Prostate gland (tissue), 2 donors: Measurements from ENCODE around the gene PALD1. TPM values are rescaled to one million over a fixed set of nuclear protein-coding genes. Genes with fewer than 3 reads are reported as not detected.

Experiments
- DNase-seq: peaks from one replicate; pipeline ENCODE4 v3.0.0-alpha.2; 2019; ENCODE audit warnings: low spot score
- H3K27ac ChIP-seq, 2 donors: fragments of 200-600 bp; sonication (generic); 2 replicates each; pipeline ENCODE4 v1.5.1; 2017 to 2019
- H3K27me3 ChIP-seq: fragments of 200-600 bp; sonication (generic); replicated peaks from 2 replicates; pipeline ENCODE4 v1.5.1; 2019; ENCODE audit not compliant: insufficient read depth
- H3K36me3 ChIP-seq, 2 donors: fragments of 200-600 bp; sonication (generic); 1 replicate in 1 of 2; 2 replicates in 1 of 2; pipeline versions ENCODE4 v1.5.1 to v1.8.1; 2017 to 2019
- H3K4me1 ChIP-seq: fragments of 200-600 bp; sonication (generic); replicated peaks from 2 replicates; pipeline ENCODE4 v1.5.1; 2019
- H3K4me3 ChIP-seq, 2 donors: fragments of 200-600 bp; sonication (generic); 2 replicates each; pipeline ENCODE4 v1.5.1; 2017 to 2019
- H3K9me3 ChIP-seq: fragments of 200-600 bp; sonication (generic); 2 replicates; pipeline ENCODE4 v1.5.1; 2017
- POLR2A ChIP-seq: fragments of 450-650 bp; IDR thresholded peaks from one replicate; pipeline ENCODE4 v1.6.1; 2016; ENCODE audit warnings: antibody characterized with exemption, mild to moderate bottlenecking
- POLR2AphosphoS5 ChIP-seq: sonication (generic); formaldehyde crosslinking; IDR thresholded peaks from one replicate; pipeline ENCODE4 v1.6.1; 2017; ENCODE audit warnings: antibody characterized with exemption
- WGBS: methylation state at CpG from one replicate; pipeline ENCODE4 v1.1.5; 2018; 5-methylcytosine and 5-hydroxymethylcytosine counted together
- intact Hi-C: fragments of 100-400 bp; cut with DNase I; formaldehyde crosslinking; loops from one replicate; pipeline ENCODE4 v1.14.2; 2022
- total RNA-seq, 2 donors: library from RNA; depleted of rRNA; stranded (reverse); fragments of >200 nt; gene quantifications; one replicate each; pipeline ENCODE4 v1.1.0, GENCODE V29; 2016
- TF ChIP-seq, protein P1 (sequence below), 4 experiments: fragments of 200-600 bp in 2 of 4; fragments of 450-650 bp in 2 of 4; sonication (generic) in 2 of 4; IDR thresholded peaks; 1 replicate in 3 of 4; 2 replicates in 1 of 4; pipeline ENCODE4 v1.5.1; 2016 to 2019; ENCODE audit warnings: antibody characterized with exemption in 4 of 4, mild to moderate bottlenecking in 2 of 4, moderate library complexity in 2 of 4

The PALD1 gene
- total RNA-seq, 2 donors from 2014 or later: 6.6 to 12.4 TPM

GRCh38 chr10:70596110-70596798, 117.7 kb downstream of the PALD1 start:
- H3K4me3 ChIP-seq: no peak overlapping the region
- H3K36me3 ChIP-seq: no peaks in the 10 kb centered on the region
- no peak overlapping the region for H3K27ac ChIP-seq
- intact Hi-C loops: no loop called here
- no peak for DNase-seq
- no peaks in the 10 kb centered on the region for H3K4me1 ChIP-seq
- no peaks in the 10 kb centered on the region for H3K9me3 ChIP-seq
- 61% methylated on average over 14 of the region's 14 CpGs for WGBS
- H3K27me3 ChIP-seq: no peaks in the 10 kb centered on the region
- TF ChIP-seq, protein P1, sequence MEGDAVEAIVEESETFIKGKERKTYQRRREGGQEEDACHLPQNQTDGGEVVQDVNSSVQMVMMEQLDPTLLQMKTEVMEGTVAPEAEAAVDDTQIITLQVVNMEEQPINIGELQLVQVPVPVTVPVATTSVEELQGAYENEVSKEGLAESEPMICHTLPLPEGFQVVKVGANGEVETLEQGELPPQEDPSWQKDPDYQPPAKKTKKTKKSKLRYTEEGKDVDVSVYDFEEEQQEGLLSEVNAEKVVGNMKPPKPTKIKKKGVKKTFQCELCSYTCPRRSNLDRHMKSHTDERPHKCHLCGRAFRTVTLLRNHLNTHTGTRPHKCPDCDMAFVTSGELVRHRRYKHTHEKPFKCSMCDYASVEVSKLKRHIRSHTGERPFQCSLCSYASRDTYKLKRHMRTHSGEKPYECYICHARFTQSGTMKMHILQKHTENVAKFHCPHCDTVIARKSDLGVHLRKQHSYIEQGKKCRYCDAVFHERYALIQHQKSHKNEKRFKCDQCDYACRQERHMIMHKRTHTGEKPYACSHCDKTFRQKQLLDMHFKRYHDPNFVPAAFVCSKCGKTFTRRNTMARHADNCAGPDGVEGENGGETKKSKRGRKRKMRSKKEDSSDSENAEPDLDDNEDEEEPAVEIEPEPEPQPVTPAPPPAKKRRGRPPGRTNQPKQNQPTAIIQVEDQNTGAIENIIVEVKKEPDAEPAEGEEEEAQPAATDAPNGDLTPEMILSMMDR (IDR thresholded peaks at IDR 0.05): no peak
- TF ChIP-seq POLR2A (no peak), POLR2AphosphoS5 (no peak)

GRCh38 chr10:70596860-70597809, 118.6 kb downstream of the PALD1 start:
- Histone ChIP-seq H3K27me3 (no peaks in the 10 kb centered on the region), H3K27ac (no peak overlapping the region), H3K4me3 (no peak overlapping the region), H3K36me3 (no peaks in the 10 kb centered on the region), H3K9me3 (no peaks in the 10 kb centered on the region), H3K4me1 (no peaks in the 10 kb centered on the region)
- no peak for DNase-seq
- TF ChIP-seq, protein P1 (IDR thresholded peaks at IDR 0.05): no peak
- TF ChIP-seq POLR2AphosphoS5: no peak
- TF ChIP-seq POLR2A: no peak
- WGBS: 68% methylated on average over 8 of the region's 8 CpGs
- intact Hi-C loops: no loop called here

DNA sequence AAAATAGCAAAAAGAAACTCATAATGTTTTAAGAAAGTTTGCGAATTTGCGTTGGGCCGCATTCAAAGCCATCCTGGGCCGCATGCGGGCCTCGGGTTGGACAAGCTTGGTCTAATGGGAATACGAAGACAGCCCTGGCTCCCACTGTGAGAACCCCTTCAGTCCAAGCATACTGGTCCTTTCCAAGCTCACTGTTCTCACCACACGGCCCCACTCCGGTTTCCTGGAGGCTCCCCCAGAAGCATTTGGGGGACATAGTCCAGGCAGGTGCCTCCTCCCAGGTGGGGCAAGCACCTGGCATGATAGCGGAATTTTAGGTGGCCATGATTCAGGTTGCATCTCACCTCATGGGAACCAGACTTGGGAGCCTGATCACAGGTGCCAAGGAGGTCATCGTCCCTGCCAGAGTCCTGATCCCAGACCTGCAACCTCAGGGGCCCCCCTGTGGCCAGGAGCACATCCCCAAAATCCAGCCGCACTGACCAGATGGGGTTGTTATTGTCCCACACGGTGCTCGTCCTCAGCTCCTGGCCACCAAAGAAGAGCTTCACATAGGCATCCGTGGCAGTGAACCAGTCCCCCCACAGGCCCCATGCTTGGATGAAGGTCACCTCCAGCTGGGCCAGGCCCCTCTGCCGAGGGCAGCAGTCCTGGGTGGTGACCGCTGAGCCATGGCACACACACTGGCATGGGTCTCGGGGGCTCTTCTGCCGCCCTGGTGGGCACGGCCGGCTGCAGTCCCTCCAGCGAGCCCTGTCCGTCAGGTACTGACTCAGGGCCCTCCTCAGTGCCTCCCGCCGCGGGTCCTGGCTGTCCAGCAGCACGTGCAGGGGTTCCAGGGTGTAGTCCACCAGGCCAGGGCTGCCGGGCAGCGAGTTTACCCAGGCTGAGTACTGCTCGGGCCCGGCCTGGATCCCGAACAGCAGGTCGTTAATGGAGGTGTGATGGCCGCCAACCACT, 119.6 kb downstream of the PALD1 start:
- 95% methylated on average over 34 of the region's 34 CpGs for WGBS
- Histone ChIP-seq H3K27ac (no peak overlapping the region), H3K4me1 (no peaks in the 10 kb centered on the region), H3K27me3 (no peaks in the 10 kb centered on the region), H3K36me3 (no peaks in the 10 kb centered on the region), H3K9me3 (no peaks in the 10 kb centered on the region), H3K4me3 (no peak overlapping the region)
- no peak for DNase-seq
- TF ChIP-seq POLR2A (no peak), POLR2AphosphoS5 (no peak)
- TF ChIP-seq, protein P1 (IDR thresholded peaks at IDR 0.05): no peak
- intact Hi-C loops: no loop called here

- TF ChIP-seq POLR2A: no peak
- no peak for TF ChIP-seq POLR2AphosphoS5
- H3K9me3 ChIP-seq: no peaks in the 10 kb centered on the region
- WGBS: 94% methylated on average over 12 of the region's 16 CpGs
- intact Hi-C loops: no loop called here
- H3K4me3 ChIP-seq: no peak overlapping the region
- no peak overlapping the region for H3K27ac ChIP-seq
- DNase-seq: no peak
- no peaks in the 10 kb centered on the region for H3K36me3 ChIP-seq
- no peaks in the 10 kb centered on the region for H3K27me3 ChIP-seq
- H3K4me1 ChIP-seq: no peaks in the 10 kb centered on the region
Observed at GRCh38 chr10:70598857-70599295, 120.3 kb downstream of the PALD1 start.
